IMR-90 (cell line): ENCODE measurements around the gene VSIG4.

ENCODE experiments used
- BHLHE40 ChIP-seq: fragments of 150-350 bp; IDR thresholded peaks from 2 replicates; pipeline ENCODE4 v1.6.1; 2016; ENCODE audit warnings: mild to moderate bottlenecking, low read depth, low read length
- NFE2L2 ChIP-seq: fragments of 150-350 bp; IDR thresholded peaks from 2 replicates; pipeline ENCODE4 v1.6.1; 2016; ENCODE audit warnings: low read depth, mild to moderate bottlenecking, low read length
- POLR2A ChIP-seq: IDR thresholded peaks from 2 replicates; pipeline ENCODE4 v1.6.1; 2012; ENCODE audit warnings: mild to moderate bottlenecking, low read depth, low read length
- RAD21 ChIP-seq: IDR thresholded peaks from 2 replicates; pipeline ENCODE4 v1.6.1; 2012; ENCODE audit warnings: low read length, improper control_type of control experiment
- RFX5 ChIP-seq: IDR thresholded peaks from 2 replicates; pipeline ENCODE4 v1.8.0; 2012; ENCODE audit warnings: low read depth, mild to moderate bottlenecking, low read length, moderate library complexity
- SMC3 ChIP-seq: fragments of 150-350 bp; IDR thresholded peaks from 2 replicates; pipeline ENCODE4 v1.6.1; 2016; ENCODE audit warnings: low read depth, mild to moderate bottlenecking, antibody characterized with exemption, low read length, moderate library complexity
- TF ChIP-seq, protein P1 (sequence below): conservative IDR thresholded peaks from 2 replicates; pipeline ENCODE4 v1.5.1; 2012; ENCODE audit warnings: mild to moderate bottlenecking, low read depth, low read length, improper control_type of control experiment

DNA sequence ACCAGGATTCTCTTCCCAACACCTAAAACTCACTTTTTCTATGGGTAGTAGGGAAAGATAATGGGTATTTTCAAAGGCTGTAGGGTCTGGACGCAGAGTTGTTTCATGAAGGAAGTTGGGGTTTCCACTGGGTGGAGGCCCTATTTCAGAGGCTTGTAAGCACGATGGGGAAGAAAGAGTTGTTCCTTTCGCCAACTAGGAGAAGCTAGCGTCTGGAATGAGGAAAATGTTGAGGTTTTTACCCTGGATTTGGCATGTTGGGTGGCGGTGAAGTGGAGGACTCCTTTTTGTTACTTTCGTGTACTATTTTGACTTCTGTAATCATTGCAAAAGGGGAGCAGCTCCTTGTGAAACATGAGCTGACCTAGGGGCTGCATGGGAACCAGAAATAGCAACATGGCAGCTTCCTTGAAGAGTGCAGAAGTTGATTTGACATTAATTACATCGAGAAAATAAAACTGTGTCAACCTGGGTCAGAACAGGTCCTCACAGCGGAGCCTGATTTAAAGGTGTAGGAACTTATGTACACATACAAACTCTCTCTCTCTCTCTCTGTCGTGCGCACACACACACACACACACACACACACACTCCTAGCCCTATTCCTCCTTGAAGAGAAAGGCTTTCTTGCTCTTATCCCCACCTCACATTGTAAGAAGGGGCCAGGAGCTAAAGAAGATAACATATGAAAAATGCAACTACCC, 19.1 kb downstream of the VSIG4 start:
- no peak for TF ChIP-seq RFX5
- no peak for TF ChIP-seq POLR2A
- TF ChIP-seq, protein P1, sequence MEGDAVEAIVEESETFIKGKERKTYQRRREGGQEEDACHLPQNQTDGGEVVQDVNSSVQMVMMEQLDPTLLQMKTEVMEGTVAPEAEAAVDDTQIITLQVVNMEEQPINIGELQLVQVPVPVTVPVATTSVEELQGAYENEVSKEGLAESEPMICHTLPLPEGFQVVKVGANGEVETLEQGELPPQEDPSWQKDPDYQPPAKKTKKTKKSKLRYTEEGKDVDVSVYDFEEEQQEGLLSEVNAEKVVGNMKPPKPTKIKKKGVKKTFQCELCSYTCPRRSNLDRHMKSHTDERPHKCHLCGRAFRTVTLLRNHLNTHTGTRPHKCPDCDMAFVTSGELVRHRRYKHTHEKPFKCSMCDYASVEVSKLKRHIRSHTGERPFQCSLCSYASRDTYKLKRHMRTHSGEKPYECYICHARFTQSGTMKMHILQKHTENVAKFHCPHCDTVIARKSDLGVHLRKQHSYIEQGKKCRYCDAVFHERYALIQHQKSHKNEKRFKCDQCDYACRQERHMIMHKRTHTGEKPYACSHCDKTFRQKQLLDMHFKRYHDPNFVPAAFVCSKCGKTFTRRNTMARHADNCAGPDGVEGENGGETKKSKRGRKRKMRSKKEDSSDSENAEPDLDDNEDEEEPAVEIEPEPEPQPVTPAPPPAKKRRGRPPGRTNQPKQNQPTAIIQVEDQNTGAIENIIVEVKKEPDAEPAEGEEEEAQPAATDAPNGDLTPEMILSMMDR, result no peak
- TF ChIP-seq NFE2L2, result no peak
- no peak for TF ChIP-seq SMC3
- TF ChIP-seq RAD21, result no peak
- TF ChIP-seq BHLHE40, result no peak
